Neuronal stem cell (in vitro differentiated cells): ENCODE results near the gene DESI2.

ENCODE experiments used
- DNase-seq: peaks from one replicate; pipeline ENCODE4 v3.0.0-alpha.2; 2013; ENCODE audit warnings: low spot score
- H2AFZ ChIP-seq: one replicate; pipeline ENCODE4 v1.6.1; 2013; ENCODE audit warnings: mild to moderate bottlenecking, low read length, inconsistent platforms
- H2AK5ac ChIP-seq: 2 replicates; pipeline ENCODE4 v1.6.1; 2013; ENCODE audit warnings: low read depth, mild to moderate bottlenecking, inconsistent platforms, low read length, moderate library complexity, mixed read lengths
- H2BK120ac ChIP-seq: 2 replicates; pipeline ENCODE4 v1.6.1; 2013; ENCODE audit warnings: low read depth, mild to moderate bottlenecking, inconsistent platforms, low read length, moderate library complexity, mixed read lengths
- H2BK12ac ChIP-seq: one replicate; pipeline ENCODE4 v1.6.1; 2013; ENCODE audit warnings: low read length, inconsistent platforms
- H2BK15ac ChIP-seq: 2 replicates; pipeline ENCODE4 v1.6.1; 2013; ENCODE audit warnings: mild to moderate bottlenecking, low read length, inconsistent platforms, mixed read lengths
- H2BK5ac ChIP-seq: one replicate; pipeline ENCODE4 v1.6.1; 2013; ENCODE audit warnings: inconsistent platforms, mild to moderate bottlenecking, low read length, moderate library complexity
- H3K14ac ChIP-seq: one replicate; pipeline ENCODE4 v1.6.1; 2013; ENCODE audit warnings: low read length, inconsistent platforms
- H3K18ac ChIP-seq: 2 replicates; pipeline ENCODE4 v1.6.1; 2013; ENCODE audit warnings: low read length, inconsistent platforms
- H3K23ac ChIP-seq: 2 replicates; pipeline ENCODE4 v1.6.1; 2013; ENCODE audit warnings: low read depth, mild to moderate bottlenecking, mixed read lengths, low read length, inconsistent platforms; ENCODE audit not compliant: poor library complexity
- H3K27ac ChIP-seq: replicated peaks from 3 replicates; pipeline ENCODE4 v1.5.1; 2013; ENCODE audit warnings: low read length, inconsistent platforms
- H3K27me3 ChIP-seq, 3 experiments: 2 replicates each; pipeline ENCODE4 v1.6.1; 2013; ENCODE audit warnings: low read length in 3 of 3, mild to moderate bottlenecking in 2 of 3, inconsistent platforms in 1 of 3, low read depth in 1 of 3, mixed read lengths in 1 of 3, moderate library complexity in 1 of 3; ENCODE audit not compliant: control insufficient read depth in 3 of 3, insufficient read depth in 3 of 3
- H3K36me3 ChIP-seq, 2 donors: replicated peaks in 1 of 2; 2 replicates each; pipeline ENCODE4 v1.6.1; 2013; ENCODE audit warnings: low read length in 2 of 2; ENCODE audit not compliant: control insufficient read depth in 2 of 2, insufficient read depth in 2 of 2
- H3K4ac ChIP-seq: 2 replicates; pipeline ENCODE4 v1.6.1; 2013; ENCODE audit warnings: inconsistent platforms, mild to moderate bottlenecking, low read length, moderate library complexity
- H3K4me1 ChIP-seq, 2 donors: 1 replicate in 1 of 2; 2 replicates in 1 of 2; pipeline ENCODE4 v1.6.1; 2013; ENCODE audit warnings: low read length in 2 of 2, low read depth in 1 of 2; ENCODE audit not compliant: control insufficient read depth in 2 of 2, insufficient read depth in 1 of 2
- H3K4me2 ChIP-seq: one replicate; pipeline ENCODE4 v1.6.1; 2013; ENCODE audit warnings: mild to moderate bottlenecking, low read length, inconsistent platforms; ENCODE audit not compliant: insufficient read depth, poor library complexity, severe bottlenecking
- H3K4me3 ChIP-seq, 2 donors: 2 replicates each; pipeline ENCODE4 v1.5.1; 2013; ENCODE audit warnings: low read length in 2 of 2, mild to moderate bottlenecking in 2 of 2, inconsistent platforms in 1 of 2, moderate library complexity in 1 of 2
- H3K79me1 ChIP-seq: one replicate; pipeline ENCODE4 v1.6.1; 2013; ENCODE audit warnings: low read depth, mild to moderate bottlenecking, inconsistent platforms, low read length, moderate library complexity
- H3K9ac ChIP-seq: one replicate; pipeline ENCODE4 v1.6.1; 2013; ENCODE audit warnings: mild to moderate bottlenecking, low read depth, low read length, inconsistent platforms; ENCODE audit not compliant: poor library complexity
- H3K9me3 ChIP-seq, 2 donors: replicated peaks in 1 of 2; 2 replicates each; pipeline versions ENCODE3 to v1.6.1; 2013; ENCODE audit warnings: low read length in 2 of 2, mild to moderate bottlenecking in 2 of 2, inconsistent platforms in 1 of 2, low read depth in 1 of 2, mixed read lengths in 1 of 2, moderate library complexity in 1 of 2; ENCODE audit not compliant: control insufficient read depth in 2 of 2, insufficient read depth in 1 of 2
- H4K8ac ChIP-seq: one replicate; pipeline ENCODE4 v1.6.1; 2013; ENCODE audit warnings: low read depth, mild to moderate bottlenecking, inconsistent platforms, low read length, moderate library complexity
- H4K91ac ChIP-seq: one replicate; pipeline ENCODE4 v1.6.1; 2013; ENCODE audit warnings: low read length, low read depth, mild to moderate bottlenecking, inconsistent platforms; ENCODE audit not compliant: poor library complexity
- WGBS, 2 donors: extraction: QIAGEN DNeasy Blood & Tissue Kit; methylation state at CpG; one replicate each; pipeline ENCODE4 v1.1.7; 2013; ENCODE audit warnings: missing lambda C conversion rate in 2 of 2, mixed read lengths in 1 of 2; ENCODE audit not compliant: insufficient read length in 2 of 2, insufficient replicate concordance in 1 of 2; ENCODE audit errors: extremely low coverage in 2 of 2; 5-methylcytosine and 5-hydroxymethylcytosine counted together

Gene DESI2

GRCh38 chr1:244645890-244646289, 7.0 kb upstream of the DESI2 start:
- Histone ChIP-seq H3K4ac (no peak overlapping the region), H2AK5ac (no peak overlapping the region)
- WGBS, 2 donors: no CpG with 5 or more reads among the region's 6 CpGs

GRCh38 chr1:244647819-244648218, 5.1 kb upstream of the DESI2 start:
- Histone ChIP-seq H3K79me1 (no peaks in the 10 kb centered on the region), H2BK120ac (no peak overlapping the region), H2AFZ (peak overlapping the region; percentile 77), H3K14ac (no peak overlapping the region), H3K27me3 (no peaks in the 10 kb centered on the region), H2BK12ac (no peak overlapping the region), H3K4me2 (no peak overlapping the region), H4K91ac (no peak overlapping the region), H2AK5ac (no peak overlapping the region), H3K4me3 (no peak overlapping the region), H3K36me3 (no peaks in the 10 kb centered on the region), H2BK15ac (no peak overlapping the region), H3K9ac (no peak overlapping the region), H3K4ac (no peak overlapping the region), H3K18ac (no peak overlapping the region), H4K8ac (no peak overlapping the region), H3K9me3 (peaks cover 0 to 6% of the 10 kb centered on the region in 2 donors), H2BK5ac (no peak overlapping the region), H3K4me1 (peaks cover 3 to 5% of the 10 kb centered on the region in 2 donors), H3K23ac (no peak overlapping the region), H3K27ac (no peak overlapping the region)
- no peak for DNase-seq
- WGBS, 2 donors: no CpG with 5 or more reads among the region's 6 CpGs

More at GRCh38 chr1:244645890-244646289, 7.0 kb upstream of the DESI2 start:
- H2BK15ac ChIP-seq: no peak overlapping the region
- H3K27ac ChIP-seq: no peak overlapping the region
- no peak overlapping the region for H3K4me3 ChIP-seq
- no peak overlapping the region for H4K91ac ChIP-seq
- no peak overlapping the region for H3K18ac ChIP-seq
- no peak for DNase-seq
- H3K4me1 ChIP-seq: no peaks in the 10 kb centered on the region
- no peak overlapping the region for H2BK120ac ChIP-seq
- H2BK5ac ChIP-seq: no peak overlapping the region
- H3K23ac ChIP-seq: no peak overlapping the region
- no peak overlapping the region for H3K14ac ChIP-seq
- no peaks in the 10 kb centered on the region for H3K79me1 ChIP-seq
- no peak overlapping the region for H3K4me2 ChIP-seq
- H3K27me3 ChIP-seq: no peaks in the 10 kb centered on the region
- H3K9ac ChIP-seq: no peak overlapping the region
- H2BK12ac ChIP-seq: no peak overlapping the region
- H3K9me3 ChIP-seq: peaks cover 0 to 6% of the 10 kb centered on the region in 2 donors
- no peak overlapping the region for H4K8ac ChIP-seq
- H3K36me3 ChIP-seq: no peaks in the 10 kb centered on the region
- H2AFZ ChIP-seq: no peak overlapping the region

- H3K4me1 ChIP-seq: peaks cover 9 to 10% of the 10 kb centered on the region in 2 donors
- H4K91ac ChIP-seq: no peak overlapping the region
- peak overlapping the region; percentile 60 for H3K4me2 ChIP-seq
- H3K79me1 ChIP-seq: no peaks in the 10 kb centered on the region
- no peak overlapping the region for H3K27ac ChIP-seq
- no peak overlapping the region for H3K18ac ChIP-seq
- H3K36me3 ChIP-seq: peaks cover 2 to 9% of the 10 kb centered on the region in 2 donors
- H2BK12ac ChIP-seq: no peak overlapping the region
- no peak overlapping the region for H3K14ac ChIP-seq
- no peaks in the 10 kb centered on the region for H3K27me3 ChIP-seq
- WGBS, 2 donors: no CpG with 5 or more reads among the region's 15 CpGs
- no peak overlapping the region for H3K23ac ChIP-seq
- peak; percentile 8 for DNase-seq
- peak overlapping the region; percentile 59 to 70 for H3K4me3 ChIP-seq
- H2BK120ac ChIP-seq: no peak overlapping the region
- no peak overlapping the region for H2BK5ac ChIP-seq
- peaks cover 0 to 2% of the 10 kb centered on the region in 2 donors for H3K9me3 ChIP-seq
- H3K4ac ChIP-seq: no peak overlapping the region
- no peak overlapping the region for H4K8ac ChIP-seq
- no peak overlapping the region for H2BK15ac ChIP-seq
- no peak overlapping the region for H2AK5ac ChIP-seq
- H3K9ac ChIP-seq: peak overlapping the region; percentile 18
- peak overlapping the region; percentile 88 for H2AFZ ChIP-seq
Measured at GRCh38 chr1:244651956-244652622, 837 bp upstream of the DESI2 start.

- Histone ChIP-seq H4K91ac (no peak overlapping the region), H3K18ac (peak overlapping the region; percentile 83), H2BK120ac (no peak overlapping the region), H2BK15ac (no peak overlapping the region), H3K9me3 (peaks cover 0 to 8% of the 10 kb centered on the region in 2 donors), H3K4ac (no peak overlapping the region), H3K27me3 (no peaks in the 10 kb centered on the region), H4K8ac (no peak overlapping the region), H3K79me1 (no peaks in the 10 kb centered on the region), H3K27ac (peak overlapping the region; percentile 78), H3K14ac (no peak overlapping the region), H3K4me1 (peaks cover 9 to 10% of the 10 kb centered on the region in 2 donors), H2BK12ac (no peak overlapping the region), H3K9ac (peak overlapping the region; percentile 46), H2AFZ (peak overlapping the region; percentile 90), H3K23ac (no peak overlapping the region), H3K36me3 (peaks cover 3 to 24% of the 10 kb centered on the region in 2 donors), H3K4me3 (peak overlapping the region; percentile 59 to 92), H3K4me2 (peak overlapping the region; percentile 83), H2BK5ac (peak overlapping the region; percentile 67), H2AK5ac (no peak overlapping the region)
- WGBS, 2 donors: no CpG with 5 or more reads among the region's 34 CpGs
- DNase-seq: no peak
Measured at GRCh38 chr1:244653439-244654107, 647 bp downstream of the DESI2 start.
